ENCODE measurements around the gene RNF220. TPM values are rescaled to one million over a fixed set of nuclear protein-coding genes. Genes with fewer than 3 reads are reported as not detected.

Gene RNF220
- total and polyA plus RNA-seq, 2 donors (not counting 3 experiments of a cell fraction or from before 2014, with no cell fraction given) = 62.7 to 66.6 TPM

- ChIA-PET POLR2A (no interaction called here), CTCF (interaction anchor here (0.5 to 6.1 kb wide), 2 partner anchors 12 to 51 kb away, joined by 3 to 48 read pairs; no protein-coding TSS in a partner anchor)
- FAIRE-seq (no peak), DNase-seq (ENCODE audit: low read depth, low spot score) (no peak)
- Histone ChIP-seq H3K27me3 (ENCODE audit: control insufficient read depth in 2 of 2, insufficient read depth in 2 of 2, low read length in 2 of 2) (no peaks in the 10 kb centered on the region), H3K4me1 (ENCODE audit: control insufficient read depth, extremely low read depth, insufficient read depth, low read length) (no peaks in the 10 kb centered on the region), H3K9ac (replicated peaks; ENCODE audit: extremely low read depth, insufficient read depth, low read length) (no peak overlapping the region), H3K4me3 (replicated peaks in 1 of 3; ENCODE audit: insufficient read depth in 1 of 3, low read depth in 1 of 3, low read length in 3 of 3) (no peak overlapping the region), H3K9me1 (replicated peaks; ENCODE audit: control insufficient read depth, extremely low read depth, insufficient read depth, low read length) (no peaks in the 10 kb centered on the region), H3K4me2 (ENCODE audit: insufficient read depth, low read length) (no peak overlapping the region), H4K20me1 (replicated peaks; ENCODE audit: control insufficient read depth, extremely low read depth, insufficient read depth, low read length) (no peaks in the 10 kb centered on the region), H3K9me3 (replicated peaks; ENCODE audit: control insufficient read depth, insufficient read depth, low read length) (no peaks in the 10 kb centered on the region), H3K36me3 (ENCODE audit: control insufficient read depth in 2 of 2, extremely low read depth in 1 of 2, insufficient read depth in 2 of 2, low read length in 2 of 2) (peaks cover 7 to 62% of the 10 kb centered on the region in 2 experiments), H3K27ac (ENCODE audit: insufficient read depth, low read depth, low read length) (no peak overlapping the region), H3K79me2 (ENCODE audit: control insufficient read depth, insufficient read depth, low read length) (no peaks in the 10 kb centered on the region), H2AFZ (ENCODE audit: low read depth, low read length) (no peak overlapping the region)
- dilution Hi-C loops (cut with MboI; ENCODE audit: extremely low pct_ligation_motif_present, low sequenced_read_pairs) (no loop called here), intact Hi-C loops (cut with micrococcal nuclease) (no loop called here)
- TF ChIP-seq POLR2AphosphoS5 (IDR thresholded peaks at IDR 0.05; ENCODE audit: insufficient read depth, low read depth, low read length) (no peak), GATA2 (IDR thresholded peaks at IDR 0.05; ENCODE audit: insufficient read depth, insufficient read length, low read depth, low read length) (no peak), MYC (IDR thresholded peaks at IDR 0.05; ENCODE audit: low read depth, low read length) (no peak), CTCF (IDR thresholded peaks at IDR 0.05; ENCODE audit: extremely low read depth in 1 of 2, insufficient read depth in 1 of 2, low read depth in 1 of 2, low read length in 2 of 2) (no peak), POLR2A (IDR thresholded peaks at IDR 0.05; ENCODE audit: low read depth, low read length) (no peak)
- TF ChIP-seq, protein P1, sequence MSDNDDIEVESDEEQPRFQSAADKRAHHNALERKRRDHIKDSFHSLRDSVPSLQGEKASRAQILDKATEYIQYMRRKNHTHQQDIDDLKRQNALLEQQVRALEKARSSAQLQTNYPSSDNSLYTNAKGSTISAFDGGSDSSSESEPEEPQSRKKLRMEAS (IDR thresholded peaks at IDR 0.05; ENCODE audit: insufficient read depth, insufficient read length) = no peak
- BruUV-seq (replicated peaks) = no TSS peak
Measured at GRCh38 chr1:44640200-44640853, 235.3 kb downstream of the RNF220 start.
